ENCODE measurements around the gene RCN2. TPM values are rescaled to one million over a fixed set of nuclear protein-coding genes. Genes with fewer than 3 reads are reported as not detected.

The RCN2 gene
- 50.0 and 68.2 TPM in 2 replicates for total RNA-seq

GRCh38 chr15:76931397-76932134, at the start of gene RCN2:
Gene RCN2, plus strand, starts transcription at chr15:76931749. Its CDS starts 93 bp downstream, at chr15:76931842.

DNA sequence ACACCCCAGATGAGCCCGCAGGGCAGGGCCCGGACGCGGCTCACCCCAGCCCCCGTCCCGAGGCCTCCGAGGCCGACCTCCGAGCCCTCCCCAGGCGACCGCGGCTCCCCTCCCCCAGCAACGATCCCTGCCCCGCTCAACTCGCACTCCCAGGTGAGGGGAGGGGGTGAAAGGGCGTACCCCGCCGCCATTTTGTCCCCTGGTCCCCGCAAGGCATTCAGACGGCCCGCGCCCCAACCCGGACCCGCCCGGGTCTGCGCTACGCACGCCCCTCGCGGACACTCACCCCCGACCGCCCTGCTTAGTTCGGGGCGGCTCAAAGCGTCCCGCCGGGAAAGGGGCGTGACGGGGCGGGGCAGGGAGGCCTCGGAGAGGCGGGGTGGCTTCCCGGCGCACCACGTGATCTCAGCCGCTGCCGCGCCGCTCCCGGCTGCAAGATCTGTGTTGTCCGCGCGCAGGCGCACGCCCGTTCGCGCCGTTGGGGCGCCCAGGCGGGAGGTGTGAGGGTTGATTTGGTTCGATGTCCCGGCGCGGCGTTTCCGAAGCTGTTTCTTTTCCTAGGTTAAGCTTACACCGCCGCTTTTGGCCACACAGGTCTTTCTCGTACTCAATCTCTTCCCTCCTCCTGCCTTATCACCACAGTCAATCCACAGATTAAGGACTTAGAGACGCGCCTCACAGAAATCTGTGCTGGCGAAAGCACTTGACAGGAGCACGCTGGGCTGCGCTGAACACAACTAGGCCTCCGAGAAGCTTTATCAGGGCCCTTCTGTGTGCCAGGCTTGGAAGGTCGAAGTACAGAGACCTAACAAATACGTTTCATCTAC, 26.3 kb upstream of the RCN2 start, which contains the start of gene SCAPER:
SCAPER (minus strand) TSS at position 328 of the 827 bp plus-strand sequence. CDS start 21,523 bp downstream, outside the sequence.

DNA sequence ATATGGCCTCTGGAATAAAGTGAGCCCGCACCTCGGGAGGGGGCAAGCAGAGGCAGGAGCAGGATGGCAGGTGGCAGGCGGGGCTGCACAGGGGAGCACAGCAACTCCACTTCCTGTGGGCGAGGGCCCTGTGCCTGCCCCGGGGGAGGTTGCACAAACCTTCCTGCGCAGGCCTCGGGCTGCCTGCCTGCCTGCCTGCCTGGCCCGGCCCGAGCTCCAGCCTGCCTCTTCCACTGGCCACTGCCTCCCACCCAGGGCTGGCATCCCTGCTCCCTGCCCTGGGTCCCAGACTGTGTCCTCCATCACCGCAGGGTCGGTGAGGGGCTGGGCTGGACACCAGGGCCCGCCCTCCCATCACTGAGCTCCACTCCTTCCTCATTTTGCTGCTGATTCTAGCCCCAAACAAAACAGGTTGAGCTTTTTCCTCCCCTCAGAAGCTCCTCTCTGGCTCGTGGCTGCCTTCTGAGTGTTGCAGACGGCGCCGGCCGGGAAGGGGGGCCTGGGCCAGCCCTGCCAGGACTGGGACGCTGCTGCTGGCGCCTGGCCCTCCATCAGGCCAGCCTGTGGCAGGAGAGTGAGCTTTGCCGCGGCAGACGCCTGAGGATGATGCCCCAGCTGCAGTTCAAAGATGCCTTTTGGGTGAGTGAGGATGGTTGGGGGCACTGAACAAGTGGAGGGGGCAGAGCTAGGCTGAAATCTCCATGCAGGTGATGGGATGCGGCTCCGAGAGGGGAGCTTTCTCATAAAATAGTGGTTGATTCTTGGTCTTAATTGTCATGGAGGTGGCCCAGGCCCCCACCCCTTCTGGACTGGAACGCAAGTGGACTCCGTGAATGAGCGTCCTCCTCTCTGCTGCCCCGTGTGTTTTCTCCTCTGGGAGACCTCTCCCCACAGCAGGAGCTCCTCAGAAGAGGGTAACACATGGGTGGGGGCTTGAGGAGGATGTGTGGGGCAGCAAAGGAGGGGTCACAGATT, 63.7 kb downstream of the RCN2 start, which contains the start of gene PSTPIP1:
PSTPIP1 (plus strand) TSS at position 156 of the 975 bp plus-strand sequence; CDS start at position 604, 448 bp downstream.

Other genes with a start within 250 kb of the RCN2 start
- gene SCAPER, start 26.4 kb upstream of the RCN2 start, total RNA-seq: 8.4 and 10.5 TPM in 2 replicates
- not detected in 2 replicates for gene PSTPIP1, start 63.4 kb downstream of the RCN2 start, total RNA-seq
- gene TSPAN3, start 139.4 kb downstream of the RCN2 start, total RNA-seq: 271 and 482 TPM in 2 replicates